PC-3 (cell line): ENCODE data around the gene B4GALNT4. TPM values are rescaled to one million over a fixed set of nuclear protein-coding genes. Genes with fewer than 3 reads are reported as not detected.

Experiments
- ATAC-seq: fragments of 200-7000 bp; cut with Tn5 transposase; 2 replicates; pipeline ENCODE4 v1.9.1; 2020; ENCODE audit warnings: mild to moderate bottlenecking, moderate library complexity
- BruUV-seq: library from RNA; stranded (reverse); fragments of 400-500 nt; replicated peaks from 2 replicates; lab custom pipeline; 2021; lab: Mats Ljungman, UMichigan
- CTCF ChIA-PET: fragments of 300-600 bp; sonication (Branson Sonifier 250); formaldehyde crosslinking; loops from one replicate; lab custom pipeline; 2022; ENCODE audit warnings: antibody characterized with exemption; lab: Charles Lee
- POLR2A ChIA-PET: fragments of 300-600 bp; sonication (Branson Sonifier 250); formaldehyde crosslinking; loops from one replicate; lab custom pipeline; 2022; ENCODE audit warnings: antibody characterized with exemption; ENCODE audit not compliant: unreplicated experiment; lab: Charles Lee
- DNase-seq: peaks from one replicate; pipeline ENCODE4 v3.0.0-alpha.2; 2015
- H2AFZ ChIP-seq: fragments of 300-600 bp; sonication (generic); 2 replicates; pipeline ENCODE4 v1.6.0; 2016; ENCODE audit warnings: antibody characterized with exemption, low read length
- H3F3A ChIP-seq: fragments of 300-600 bp; sonication (generic); one replicate; pipeline ENCODE4 v1.6.0; 2017; ENCODE audit warnings: antibody characterized with exemption, low read length, control low read depth, mild to moderate bottlenecking; ENCODE audit not compliant: unreplicated experiment
- H3K27ac ChIP-seq: fragments of 300-600 bp; sonication (generic); 2 replicates; pipeline ENCODE4 v1.5.1; 2016; ENCODE audit warnings: mild to moderate bottlenecking, low read length
- H3K27me3 ChIP-seq: fragments of 300-600 bp; sonication (generic); 2 replicates; pipeline ENCODE4 v1.6.1; 2016; ENCODE audit warnings: low read length, mixed read lengths
- H3K36me3 ChIP-seq: fragments of 300-600 bp; sonication (generic); 2 replicates; pipeline ENCODE4 v1.6.1; 2016; ENCODE audit warnings: low read depth, mixed run types, low read length, mixed read lengths
- H3K4me1 ChIP-seq: fragments of 300-600 bp; sonication (generic); 2 replicates; pipeline ENCODE4 v1.5.1; 2016; ENCODE audit warnings: low read length; ENCODE audit not compliant: insufficient read depth
- H3K4me2 ChIP-seq: fragments of 300-600 bp; sonication (generic); 2 replicates; pipeline ENCODE4 v1.6.0; 2016; ENCODE audit warnings: low read length
- H3K4me3 ChIP-seq: fragments of 300-600 bp; sonication (generic); 2 replicates; pipeline ENCODE4 v1.5.1; 2016; ENCODE audit warnings: mild to moderate bottlenecking, low read length, mixed read lengths
- H3K79me2 ChIP-seq: fragments of 300-600 bp; sonication (generic); 2 replicates; pipeline ENCODE4 v1.6.1; 2017; ENCODE audit warnings: low read length, mixed read lengths
- H3K9ac ChIP-seq: fragments of 300-600 bp; sonication (generic); 2 replicates; pipeline ENCODE4 v1.6.0; 2016; ENCODE audit warnings: mild to moderate bottlenecking, low read length
- H3K9me2 ChIP-seq: fragments of 300-600 bp; sonication (generic); replicated peaks from 2 replicates; pipeline ENCODE4 v1.6.1; 2016; ENCODE audit warnings: mixed run types, low read length, mixed read lengths
- H3K9me3 ChIP-seq: fragments of 300-600 bp; sonication (generic); 2 replicates; pipeline ENCODE4 v1.6.1; 2016; ENCODE audit warnings: low read length, mixed read lengths
- H4K20me1 ChIP-seq: fragments of 300-600 bp; sonication (generic); 2 replicates; pipeline ENCODE4 v1.6.1; 2016; ENCODE audit warnings: low read length, mixed read lengths
- CTCF ChIP-seq: fragments of 300-600 bp; sonication (generic); conservative IDR thresholded peaks from 2 replicates; pipeline ENCODE4 v1.5.1; 2017; ENCODE audit warnings: antibody characterized with exemption, low read depth, mild to moderate bottlenecking, low read length
- EZH2 ChIP-seq: fragments of 300-600 bp; sonication (generic); IDR thresholded peaks from one replicate; pipeline ENCODE4 v1.6.1; 2017; ENCODE audit warnings: antibody characterized with exemption, mild to moderate bottlenecking, low read length; ENCODE audit not compliant: unreplicated experiment
- EZH2phosphoT487 ChIP-seq: fragments of 300-600 bp; sonication (generic); IDR thresholded peaks from 2 replicates; pipeline ENCODE4 v1.6.1; 2018; ENCODE audit warnings: mild to moderate bottlenecking, antibody characterized with exemption, low read length, borderline replicate concordance
- intact Hi-C: fragments of 100-400 bp; cut with micrococcal nuclease; formaldehyde crosslinking; loops from 2 replicates; pipeline ENCODE4 v1.9.0; 2023
- total RNA-seq: library from RNA; depleted of rRNA; stranded (reverse); fragments of >200 nt; gene quantifications from 2 replicates; pipeline ENCODE4 v1.2.3, GENCODE V29; 2014

The B4GALNT4 gene
- total RNA-seq, 1 experiment from 2014 or later, result 52.9 TPM

- H2AFZ ChIP-seq, result 0 out of 2 replicates have a peak within 1 kb of the TSS, but pooled peaks have one; percentile 43
- ATAC-seq, result peak; percentile 77
- POLR2A ChIA-PET, result no interaction called here
These were observed 24.9 kb downstream of the B4GALNT4 start, which contains the start of gene PKP3 for GRCh38 chr11:394034-394857. Gene PKP3 (plus strand): TSS chr11:394209. CDS start chr11:394293, 84 bp downstream.

GRCh38 chr11:394858-395655, 25.8 kb downstream of the B4GALNT4 start:
- ATAC-seq (0 out of 2 replicates have a peak, but pooled peaks have one; percentile 2), DNase-seq (no peak)
- Histone ChIP-seq H3K4me2 (peak overlapping the region; percentile 96), H2AFZ (0 out of 2 replicates have a peak overlapping the region, but pooled peaks have one; percentile 30), H3K27me3 (no peaks in the 10 kb centered on the region), H3F3A (no peaks in the 10 kb centered on the region), H3K4me1 (peaks cover 19% of the 10 kb centered on the region), H3K36me3 (peaks cover 26% of the 10 kb centered on the region), H3K4me3 (peak overlapping the region; percentile 90), H3K27ac (peak overlapping the region; percentile 98), H3K9me3 (no peaks in the 10 kb centered on the region), H3K9me2 (no peaks in the 10 kb centered on the region), H3K9ac (peak overlapping the region; percentile 99), H4K20me1 (peaks cover 12% of the 10 kb centered on the region; the same call in 1 of the 2 replicates), H3K79me2 (peaks cover 42% of the 10 kb centered on the region)
- intact Hi-C loops, result loop anchor here (10.0 kb wide), 1 partner anchor 50 kb away; the partner anchor contains the start of gene ANO9
- CTCF ChIA-PET, result interaction anchor here (0.8 kb wide), 1 partner anchor 27 kb away, joined by 4 read pairs; no protein-coding TSS in a partner anchor
- POLR2A ChIA-PET, result no interaction called here
- TF ChIP-seq CTCF (no peak), EZH2phosphoT487 (no peak), EZH2 (no peak)
- TSS peak; percentile 70 for BruUV-seq

More at GRCh38 chr11:394034-394857, 24.9 kb downstream of the B4GALNT4 start, which contains the start of gene PKP3:
- intact Hi-C loops, result loop anchor here (10.0 kb wide), 1 partner anchor 51 kb away; the partner anchor contains the start of gene ANO9
- peaks cover 20% of the 10 kb centered on the region for H3K36me3 ChIP-seq
- CTCF ChIA-PET, result interaction anchor here (0.8 to 1.2 kb wide), 2 partner anchors 26 to 54 kb away, joined by 4 read pairs; no protein-coding TSS in a partner anchor
- peak within 1 kb of the TSS; percentile 90 for H3K4me3 ChIP-seq
- H3K9ac ChIP-seq, result peak within 1 kb of the TSS; percentile 99
- H3K4me1 ChIP-seq, result peaks cover 19% of the 10 kb centered on the region
- H3K9me2 ChIP-seq, result no peaks in the 10 kb centered on the region
- H3F3A ChIP-seq, result no peaks in the 10 kb centered on the region
- BruUV-seq, result no TSS peak
- peaks cover 42% of the 10 kb centered on the region for H3K79me2 ChIP-seq
- H3K9me3 ChIP-seq, result no peaks in the 10 kb centered on the region
- H4K20me1 ChIP-seq, result peaks cover 12% of the 10 kb centered on the region; the same call in 1 of the 2 replicates
- peak; percentile 93 for DNase-seq
- H3K27ac ChIP-seq, result peak within 1 kb of the TSS; percentile 98
- TF ChIP-seq EZH2, result no peak
- no peak for TF ChIP-seq EZH2phosphoT487
- no peak for TF ChIP-seq CTCF
- peak within 1 kb of the TSS; percentile 96 for H3K4me2 ChIP-seq
- H3K27me3 ChIP-seq, result no peaks in the 10 kb centered on the region
